ENCODE data around the gene STK32C. TPM values are rescaled to one million over a fixed set of nuclear protein-coding genes. Genes with fewer than 3 reads are reported as not detected.
A peak's percentile ranks its signal among the peaks of the same experiment; 100 is the strongest.

STK32C gene
- total RNA-seq, 1 donor from 2014 or later, result 13.6 TPM

DNA sequence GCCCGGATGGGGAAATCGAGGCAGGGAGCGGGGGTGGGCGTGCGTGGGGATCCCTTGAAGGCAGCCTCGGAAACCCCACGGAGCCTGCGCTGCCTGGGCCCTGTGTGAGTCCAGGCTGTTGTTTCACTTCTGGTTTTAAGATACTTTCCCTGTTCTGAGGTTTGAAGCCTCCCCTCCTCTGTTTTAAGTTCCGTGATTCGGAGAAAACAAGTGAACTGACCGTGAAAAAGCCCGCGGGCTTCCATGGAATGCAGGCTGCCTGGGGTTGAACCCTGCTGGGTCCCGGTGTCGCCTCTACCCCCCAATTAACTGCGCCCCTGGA lies 24.6 kb upstream of the STK32C start:
- H3K4me2 ChIP-seq (ENCODE audit: low read length), result peak overlapping the region; percentile 87
- H3K27me3 ChIP-seq (ENCODE audit: insufficient read depth, low read length), result no peaks in the 10 kb centered on the region
- Mint-ChIP-seq H3K27ac (ENCODE audit: unreplicated experiment) (peak overlapping the region; percentile 93), H3K27me3 (ENCODE audit: low read depth, unreplicated experiment) (no peaks in the 10 kb centered on the region), H3K9me3 (ENCODE audit: unreplicated experiment) (peaks cover 4% of the 10 kb centered on the region), H3K4me3 (ENCODE audit: unreplicated experiment) (peak overlapping the region; percentile 95), H3K36me3 (ENCODE audit: low read depth, unreplicated experiment) (peaks cover 23% of the 10 kb centered on the region), H3K4me1 (ENCODE audit: low read depth, unreplicated experiment) (peaks cover 14% of the 10 kb centered on the region)
- peaks cover 42% of the 10 kb centered on the region for H3K79me2 ChIP-seq (ENCODE audit: insufficient read depth, low read length)
- H3K9ac ChIP-seq (ENCODE audit: low read length), result peak overlapping the region; percentile 83
- peak overlapping the region; percentile 70 for H3K4me3 ChIP-seq (ENCODE audit: insufficient read depth, low read depth, low read length)
- H3K27ac ChIP-seq (ENCODE audit: low read depth, low read length), result peak overlapping the region; percentile 65
- DNase-seq (ENCODE audit: low read depth) (no peak), FAIRE-seq (no peak)
- TF ChIP-seq, protein P1, sequence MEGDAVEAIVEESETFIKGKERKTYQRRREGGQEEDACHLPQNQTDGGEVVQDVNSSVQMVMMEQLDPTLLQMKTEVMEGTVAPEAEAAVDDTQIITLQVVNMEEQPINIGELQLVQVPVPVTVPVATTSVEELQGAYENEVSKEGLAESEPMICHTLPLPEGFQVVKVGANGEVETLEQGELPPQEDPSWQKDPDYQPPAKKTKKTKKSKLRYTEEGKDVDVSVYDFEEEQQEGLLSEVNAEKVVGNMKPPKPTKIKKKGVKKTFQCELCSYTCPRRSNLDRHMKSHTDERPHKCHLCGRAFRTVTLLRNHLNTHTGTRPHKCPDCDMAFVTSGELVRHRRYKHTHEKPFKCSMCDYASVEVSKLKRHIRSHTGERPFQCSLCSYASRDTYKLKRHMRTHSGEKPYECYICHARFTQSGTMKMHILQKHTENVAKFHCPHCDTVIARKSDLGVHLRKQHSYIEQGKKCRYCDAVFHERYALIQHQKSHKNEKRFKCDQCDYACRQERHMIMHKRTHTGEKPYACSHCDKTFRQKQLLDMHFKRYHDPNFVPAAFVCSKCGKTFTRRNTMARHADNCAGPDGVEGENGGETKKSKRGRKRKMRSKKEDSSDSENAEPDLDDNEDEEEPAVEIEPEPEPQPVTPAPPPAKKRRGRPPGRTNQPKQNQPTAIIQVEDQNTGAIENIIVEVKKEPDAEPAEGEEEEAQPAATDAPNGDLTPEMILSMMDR (IDR thresholded peaks at IDR 0.05; ENCODE audit: insufficient read depth, low read depth, low read length), result no peak
- no peak for TF ChIP-seq EZH2 (IDR thresholded peaks at IDR 0.05; ENCODE audit: insufficient read depth, low read length)
- peaks cover 21% of the 10 kb centered on the region for H4K20me1 ChIP-seq (ENCODE audit: insufficient read depth, low read length)
- peaks cover 24% of the 10 kb centered on the region for H3K4me1 ChIP-seq (ENCODE audit: insufficient read depth, low read length)
- no peaks in the 10 kb centered on the region for H3K36me3 ChIP-seq (ENCODE audit: insufficient read depth, low read length)
- H2AFZ ChIP-seq (ENCODE audit: low read depth, low read length), result peak overlapping the region; percentile 90
- H3K9me3 ChIP-seq (ENCODE audit: insufficient read depth, low read depth, low read length), result no peaks in the 10 kb centered on the region

DNA sequence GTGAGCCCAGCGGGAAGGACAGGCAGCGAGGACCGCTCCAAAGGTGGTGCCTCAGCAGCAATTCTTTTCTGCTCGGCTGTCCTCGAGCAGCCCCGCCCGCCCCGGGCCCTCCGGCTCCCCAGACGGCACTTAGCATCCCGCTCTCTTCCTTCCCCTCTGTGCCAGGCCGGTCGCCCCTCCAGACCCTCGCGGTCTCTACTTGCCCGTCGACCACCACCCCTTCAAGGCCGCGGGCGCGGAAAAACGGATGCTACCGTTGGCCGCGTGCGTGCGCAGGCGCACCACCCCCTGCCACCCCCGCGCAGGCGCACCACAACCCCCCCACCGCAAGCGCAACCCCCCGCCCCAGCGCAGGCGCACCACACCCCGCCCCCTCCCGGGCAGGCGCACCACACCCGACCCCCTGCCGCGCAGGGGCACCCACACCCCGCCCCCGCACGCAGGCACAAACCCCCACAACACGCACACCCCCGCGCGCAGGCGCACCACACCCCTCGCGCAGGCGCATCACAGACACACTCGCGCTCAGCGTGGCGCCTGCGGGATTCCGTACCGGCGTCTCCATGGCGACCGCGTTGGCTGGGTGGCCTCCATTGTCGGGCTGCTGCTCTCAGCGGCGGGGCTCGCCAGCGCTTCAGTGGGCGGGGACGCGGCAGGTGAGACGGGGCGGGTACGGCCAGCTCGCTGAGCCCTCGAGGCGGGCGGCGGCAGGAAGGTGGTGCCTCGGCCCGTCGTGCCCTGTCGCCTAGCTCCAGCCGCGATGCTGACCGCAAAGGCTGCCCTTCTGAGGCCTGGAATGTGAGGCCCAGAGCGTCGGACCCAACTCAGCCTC lies 24.1 kb upstream of the STK32C start, which contains the start of gene LRRC27:
Gene LRRC27, plus strand, starts transcription at position 593 of the 832 bp plus-strand sequence. CDS start 1,332 bp downstream, outside the sequence.
- no peak for FAIRE-seq
- H3K9me3 ChIP-seq (ENCODE audit: insufficient read depth, low read depth, low read length), result no peaks in the 10 kb centered on the region
- peak within 1 kb of the TSS; percentile 75 for H3K27ac ChIP-seq (ENCODE audit: low read depth, low read length)
- peak within 1 kb of the TSS; percentile 99 for H3K4me2 ChIP-seq (ENCODE audit: low read length)
- no peaks in the 10 kb centered on the region for H3K36me3 ChIP-seq (ENCODE audit: insufficient read depth, low read length)
- peaks cover 20% of the 10 kb centered on the region for H3K4me1 ChIP-seq (ENCODE audit: insufficient read depth, low read length)
- TF ChIP-seq, protein P1 (IDR thresholded peaks at IDR 0.05; ENCODE audit: insufficient read depth, low read depth, low read length), result no peak
- no peak for TF ChIP-seq EZH2 (IDR thresholded peaks at IDR 0.05; ENCODE audit: insufficient read depth, low read length)
- peaks cover 14% of the 10 kb centered on the region for H3K4me1 Mint-ChIP-seq (ENCODE audit: low read depth, unreplicated experiment)
- peak within 1 kb of the TSS; percentile 96 for H3K4me3 Mint-ChIP-seq (ENCODE audit: unreplicated experiment)
- H4K20me1 ChIP-seq (ENCODE audit: insufficient read depth, low read length), result peaks cover 24% of the 10 kb centered on the region
- DNase-seq (ENCODE audit: low read depth), result peak; percentile 85
- peak within 1 kb of the TSS; percentile 93 for H3K27ac Mint-ChIP-seq (ENCODE audit: unreplicated experiment)
- H3K79me2 ChIP-seq (ENCODE audit: insufficient read depth, low read length), result peaks cover 48% of the 10 kb centered on the region
- no peaks in the 10 kb centered on the region for H3K27me3 ChIP-seq (ENCODE audit: insufficient read depth, low read length)
- H3K9me3 Mint-ChIP-seq (ENCODE audit: unreplicated experiment), result peaks cover 4% of the 10 kb centered on the region
- H3K9ac ChIP-seq (ENCODE audit: low read length), result peak within 1 kb of the TSS; percentile 91
- H2AFZ ChIP-seq (ENCODE audit: low read depth, low read length), result peak within 1 kb of the TSS; percentile 90
- peaks cover 23% of the 10 kb centered on the region for H3K36me3 Mint-ChIP-seq (ENCODE audit: low read depth, unreplicated experiment)
- no peaks in the 10 kb centered on the region for H3K27me3 Mint-ChIP-seq (ENCODE audit: low read depth, unreplicated experiment)
- peak within 1 kb of the TSS; percentile 96 for H3K4me3 ChIP-seq (ENCODE audit: insufficient read depth, low read depth, low read length)

DNA sequence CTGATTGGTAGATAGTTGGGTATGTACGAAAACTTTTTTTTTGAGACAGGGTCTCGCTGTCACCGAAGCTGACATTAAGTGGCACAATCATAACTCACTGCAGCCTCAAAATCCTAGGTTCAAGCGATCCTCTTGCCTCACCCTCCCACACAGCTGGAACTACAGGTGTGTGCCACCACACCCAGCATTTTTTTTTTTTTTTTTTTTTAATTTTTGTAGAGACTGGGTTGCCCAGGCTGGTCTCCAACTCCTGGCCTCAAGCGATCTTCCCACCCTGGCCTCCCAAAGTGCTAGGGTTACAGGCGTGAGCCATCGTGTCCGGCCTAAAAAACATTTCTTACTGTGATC lies 22.7 kb upstream of the STK32C start:
- FAIRE-seq, result no peak
- Mint-ChIP-seq H3K27ac (ENCODE audit: unreplicated experiment) (peak overlapping the region; percentile 10), H3K4me3 (ENCODE audit: unreplicated experiment) (peak overlapping the region; percentile 96), H3K36me3 (ENCODE audit: low read depth, unreplicated experiment) (peaks cover 25% of the 10 kb centered on the region), H3K4me1 (ENCODE audit: low read depth, unreplicated experiment) (peaks cover 18% of the 10 kb centered on the region), H3K9me3 (ENCODE audit: unreplicated experiment) (peaks cover 4% of the 10 kb centered on the region), H3K27me3 (ENCODE audit: low read depth, unreplicated experiment) (no peaks in the 10 kb centered on the region)
- H3K9me3 ChIP-seq (ENCODE audit: insufficient read depth, low read depth, low read length), result no peaks in the 10 kb centered on the region
- no peak for DNase-seq (ENCODE audit: low read depth)
- H3K4me2 ChIP-seq (ENCODE audit: low read length), result peak overlapping the region; percentile 99
- H3K4me1 ChIP-seq (ENCODE audit: insufficient read depth, low read length), result peaks cover 20% of the 10 kb centered on the region
- peaks cover 28% of the 10 kb centered on the region for H4K20me1 ChIP-seq (ENCODE audit: insufficient read depth, low read length)
- H3K9ac ChIP-seq (ENCODE audit: low read length), result peak overlapping the region; percentile 91
- TF ChIP-seq EZH2 (IDR thresholded peaks at IDR 0.05; ENCODE audit: insufficient read depth, low read length), result no peak
- TF ChIP-seq, protein P1 (IDR thresholded peaks at IDR 0.05; ENCODE audit: insufficient read depth, low read depth, low read length), result no peak
- no peaks in the 10 kb centered on the region for H3K27me3 ChIP-seq (ENCODE audit: insufficient read depth, low read length)
- peaks cover 2% of the 10 kb centered on the region for H3K36me3 ChIP-seq (ENCODE audit: insufficient read depth, low read length)
- H2AFZ ChIP-seq (ENCODE audit: low read depth, low read length), result no peak overlapping the region
- H3K27ac ChIP-seq (ENCODE audit: low read depth, low read length), result peak overlapping the region; percentile 28
- peaks cover 59% of the 10 kb centered on the region for H3K79me2 ChIP-seq (ENCODE audit: insufficient read depth, low read length)
- peak overlapping the region; percentile 96 for H3K4me3 ChIP-seq (ENCODE audit: insufficient read depth, low read depth, low read length)
